NCI-H187 treated with DMSO at 0.1 percent for 48 hours (cell line): ENCODE data around the gene TYMP.
"Not testable (repeated sequence)": the region's sequence is repeated elsewhere in the genome, so short reads cannot be mapped to it uniquely, and the experiment has no call there.

Experiments
- DNase-seq: peaks from one replicate; lab custom pipeline; 2025; lab: John Stamatoyannopoulos, UW

TYMP gene

GRCh38 chr22:50537765-50538164 lies 8.0 kb upstream of the TYMP start:
- DNase-seq, result no peak

GRCh38 chr22:50536226-50536625 lies 6.4 kb upstream of the TYMP start:
- DNase-seq, result no peak

DNA sequence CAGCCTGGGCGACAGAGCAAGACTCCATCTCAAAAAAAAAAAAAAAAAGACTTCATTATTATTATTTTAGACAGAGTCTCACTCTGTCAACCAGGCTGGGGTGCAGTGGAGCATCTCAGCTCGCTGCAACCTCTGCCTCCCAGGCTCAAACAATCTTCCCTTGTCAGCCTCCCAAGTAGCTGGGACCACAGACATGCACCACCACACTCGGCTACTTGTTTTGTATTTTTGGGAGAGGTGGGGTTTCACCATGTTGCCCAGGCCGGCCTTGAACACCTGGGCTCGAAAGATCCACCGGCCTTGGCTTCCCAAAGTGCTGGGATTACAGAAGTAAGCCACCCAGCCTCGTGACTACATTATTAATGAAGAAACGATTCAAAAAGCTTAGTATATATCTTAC lies 5.3 kb upstream of the TYMP start:
- no peak for DNase-seq

- DNase-seq, result not testable (repeated sequence)
Measured at GRCh38 chr22:50533856-50534711, 4.3 kb upstream of the TYMP start.

DNA sequence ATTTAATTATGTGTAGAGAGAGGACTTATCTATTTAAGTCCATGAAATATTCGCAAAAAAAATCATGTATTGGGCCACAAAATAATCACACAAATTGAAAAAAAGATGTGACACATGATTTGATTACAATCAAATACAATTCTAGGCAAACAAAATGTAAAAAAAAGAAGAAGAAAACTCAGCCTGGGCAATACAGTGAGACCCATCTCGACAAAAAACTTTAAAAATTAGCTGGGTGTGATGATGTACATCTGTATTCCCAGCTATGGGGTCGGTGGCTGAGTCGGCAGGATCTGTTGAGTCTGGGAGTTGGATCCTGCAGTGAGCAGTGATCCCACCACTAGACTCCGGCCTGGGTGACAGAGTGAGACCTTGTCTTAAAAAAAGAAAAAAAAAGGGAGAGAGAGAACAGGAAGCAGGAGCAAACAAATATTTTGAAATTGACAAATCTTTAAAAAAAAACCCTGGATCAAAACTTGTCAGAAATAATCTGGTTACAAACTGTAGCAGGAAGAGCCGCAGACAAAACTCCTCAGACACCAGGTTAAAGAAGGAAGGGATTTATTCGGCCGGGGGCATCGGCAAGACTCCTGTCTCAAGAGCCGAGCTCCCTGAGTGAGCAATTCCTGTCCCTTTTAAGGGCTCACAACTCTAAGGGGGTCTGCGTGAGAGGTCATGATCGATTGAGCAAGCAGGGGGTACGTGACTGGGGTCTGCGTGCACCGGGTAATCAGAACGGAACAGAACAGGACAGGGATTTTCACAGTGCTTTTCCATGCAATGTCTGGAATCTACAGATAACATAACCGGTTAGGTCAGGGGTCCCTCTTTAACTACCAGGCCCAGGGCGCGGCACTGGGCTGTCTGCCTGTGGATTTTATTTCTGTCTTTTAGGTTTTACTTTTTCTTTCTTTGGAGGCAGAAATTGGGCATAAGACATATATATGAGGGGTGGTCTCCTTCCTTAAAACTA lies 3.3 kb upstream of the TYMP start:
- DNase-seq, result no peak

- DNase-seq, result no peak
Measured at GRCh38 chr22:50531962-50532674, 2.3 kb upstream of the TYMP start.

DNA sequence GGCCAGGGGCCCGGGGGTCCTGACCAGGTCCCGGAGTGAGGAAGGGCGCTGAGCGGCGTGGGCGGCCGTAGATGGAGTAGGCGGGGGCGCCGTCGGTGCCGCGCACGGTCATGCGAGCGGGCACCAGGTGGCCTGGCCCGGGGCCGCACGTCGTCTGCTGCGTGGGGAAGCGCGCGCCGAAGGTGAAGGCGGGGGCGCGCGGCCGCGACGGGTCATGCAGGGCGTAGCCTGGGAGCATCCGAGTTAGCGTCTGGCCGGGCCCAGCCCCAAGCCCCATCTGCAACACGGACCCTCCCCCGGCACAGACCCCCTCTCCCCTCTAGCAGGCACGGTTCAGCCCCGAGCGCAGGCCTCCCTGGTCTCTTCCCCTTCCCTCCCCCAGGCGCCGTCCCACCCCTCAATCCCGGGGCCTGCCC lies 1.7 kb upstream of the TYMP start:
- DNase-seq, result no peak

GRCh38 chr22:50530877-50531545 lies 1.2 kb upstream of the TYMP start:
- no peak for DNase-seq

GRCh38 chr22:50530580-50530876 lies 716 bp upstream of the TYMP start:
- no peak for DNase-seq

DNA sequence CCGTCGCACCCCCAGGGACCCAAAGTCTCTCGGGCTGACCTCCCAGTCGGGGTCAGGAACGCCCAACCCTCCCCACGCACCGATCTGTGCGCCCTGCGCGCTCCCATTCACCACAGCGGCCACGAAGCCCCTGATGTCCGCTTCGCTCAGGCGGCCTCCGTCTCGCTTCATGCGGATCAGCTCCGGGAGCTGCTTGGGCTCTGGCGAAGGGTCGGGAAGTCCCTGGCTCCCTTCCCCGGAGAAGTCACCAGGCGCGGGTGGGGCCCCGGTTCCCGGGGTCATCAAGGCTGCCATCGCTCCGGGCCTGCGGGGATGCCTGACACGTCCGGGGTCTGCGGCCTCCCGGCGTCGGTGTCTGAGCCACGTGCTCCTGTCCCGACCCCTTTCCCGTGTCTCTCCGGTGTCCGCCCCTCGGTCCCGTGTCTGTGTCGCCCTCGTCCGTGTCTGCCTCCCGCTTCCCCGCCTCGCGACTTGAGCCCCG lies 356 bp downstream of the TYMP start:
- no peak for DNase-seq

GRCh38 chr22:50528682-50529415 lies 963 bp downstream of the TYMP start:
- DNase-seq, result no peak

DNA sequence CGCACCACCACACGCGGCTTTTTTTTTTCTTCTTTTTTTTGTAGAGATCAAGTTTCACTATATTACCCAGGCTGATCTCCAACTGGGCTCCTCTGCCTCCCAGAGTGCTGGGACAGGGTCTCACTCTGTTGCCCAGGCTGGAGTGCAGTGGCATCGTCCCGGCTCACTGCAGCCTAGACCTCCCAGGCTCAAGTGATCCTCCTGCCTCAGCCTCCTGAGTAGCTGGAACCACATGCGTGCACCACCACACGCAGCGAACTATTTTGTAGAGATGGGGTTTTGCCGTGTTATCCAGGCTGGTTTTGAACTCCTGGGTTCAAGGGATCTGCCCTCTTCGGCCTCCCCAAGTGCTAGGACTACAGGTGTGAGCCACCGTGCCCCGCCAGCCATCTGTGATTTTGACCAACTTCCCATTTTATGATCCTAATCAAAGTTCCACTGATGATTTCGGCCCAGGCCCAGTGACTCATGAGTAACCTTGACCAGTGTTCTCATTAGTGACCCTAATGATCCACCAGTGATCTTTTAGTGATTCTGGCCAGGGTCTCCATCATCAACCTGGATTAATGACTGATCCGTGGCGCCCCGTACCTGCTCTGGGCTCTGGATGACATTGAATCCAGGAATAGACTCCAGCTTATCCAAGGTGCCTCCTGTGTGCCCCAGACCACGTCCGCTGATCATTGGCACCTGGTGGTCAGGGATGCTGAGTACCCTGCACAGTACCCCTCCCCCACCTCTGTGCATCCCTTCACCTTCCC lies 1.7 kb downstream of the TYMP start:
- no peak for DNase-seq

DNA sequence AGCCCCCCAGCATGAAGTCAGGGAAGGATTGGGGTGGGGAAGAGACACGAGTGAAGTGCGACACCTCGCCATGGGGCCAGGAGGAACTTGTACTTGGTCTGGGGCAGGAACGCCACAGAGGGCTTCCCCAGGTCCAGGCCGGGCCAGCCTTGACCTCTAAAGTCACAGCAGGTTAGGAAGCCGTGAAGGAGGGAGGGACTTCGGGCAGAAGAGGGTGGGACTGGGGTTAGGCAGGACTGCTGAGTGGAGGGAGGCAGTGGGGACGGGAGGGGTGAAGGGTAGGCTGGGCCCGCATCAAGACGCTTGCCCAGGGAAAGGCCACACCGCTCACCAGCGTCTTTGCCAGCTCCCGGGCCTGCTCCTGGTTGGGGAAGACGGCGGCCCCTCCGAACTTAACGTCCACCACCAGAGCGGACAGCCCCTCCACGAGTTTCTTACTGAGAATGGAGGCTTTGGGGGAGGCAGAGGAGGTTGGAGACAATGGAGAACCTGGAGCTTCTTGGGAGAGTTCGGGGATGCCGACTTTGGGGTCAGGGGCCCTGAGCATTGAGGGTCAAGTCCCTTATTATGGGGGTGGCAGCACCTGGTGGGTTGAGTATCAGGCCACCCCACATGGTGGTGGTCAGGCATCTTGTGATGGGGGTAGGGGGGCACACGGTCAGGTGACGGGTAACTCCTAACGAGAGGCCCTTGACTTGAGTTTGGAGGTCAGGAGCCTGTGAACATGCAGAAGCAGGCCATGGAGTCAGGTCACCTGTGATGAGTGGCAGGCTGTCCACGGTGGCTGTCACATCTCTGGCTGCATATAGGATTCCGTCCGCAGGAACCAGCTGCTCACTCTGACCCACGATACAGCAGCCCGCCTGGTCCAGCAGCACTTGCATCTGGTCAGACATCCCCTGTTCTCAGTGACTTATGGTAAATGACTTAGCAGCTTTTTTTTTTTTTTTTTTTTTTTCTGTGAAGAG lies 2.7 kb downstream of the TYMP start:
- DNase-seq, result no peak

GRCh38 chr22:50526108-50526833 lies 3.5 kb downstream of the TYMP start:
- no peak for DNase-seq

DNA sequence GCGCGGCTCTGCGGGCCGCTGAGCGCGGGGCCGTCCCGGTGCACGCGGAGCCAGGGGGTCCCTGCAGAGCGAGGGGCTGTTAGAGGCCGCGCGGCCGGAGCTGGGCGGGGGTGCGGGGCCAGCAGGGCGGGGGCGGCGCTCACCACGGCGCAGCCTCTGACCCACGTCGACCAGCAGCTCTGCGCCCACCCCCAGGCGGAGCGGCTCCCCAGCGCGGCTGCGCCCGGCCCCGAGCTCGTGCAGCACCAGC lies 4.0 kb downstream of the TYMP start:
- no peak for DNase-seq

- DNase-seq, result no peak
Measured at GRCh38 chr22:50525104-50525857, 4.5 kb downstream of the TYMP start, which contains the start of gene SCO2. TSS of gene SCO2 (minus strand) at chr22:50525598. CDS start at chr22:50524411, 1,187 bp downstream.

- no peak for DNase-seq
Measured at GRCh38 chr22:50524676-50525103, 5.1 kb downstream of the TYMP start.
